GM18867 (cell line): Measurements from ENCODE around the gene SPSB4.
"Not testable (repeated sequence)": the region's sequence is repeated elsewhere in the genome, so short reads cannot be mapped to it uniquely, and the experiment has no call there.

ENCODE experiments used
- ATAC-seq: cut with Tn5 transposase; IDR thresholded peaks from one replicate; pipeline ENCODE4 v1.9.1; 2021; ENCODE audit warnings: mild to moderate bottlenecking, moderate library complexity; ENCODE audit not compliant: unreplicated experiment

Gene SPSB4

DNA sequence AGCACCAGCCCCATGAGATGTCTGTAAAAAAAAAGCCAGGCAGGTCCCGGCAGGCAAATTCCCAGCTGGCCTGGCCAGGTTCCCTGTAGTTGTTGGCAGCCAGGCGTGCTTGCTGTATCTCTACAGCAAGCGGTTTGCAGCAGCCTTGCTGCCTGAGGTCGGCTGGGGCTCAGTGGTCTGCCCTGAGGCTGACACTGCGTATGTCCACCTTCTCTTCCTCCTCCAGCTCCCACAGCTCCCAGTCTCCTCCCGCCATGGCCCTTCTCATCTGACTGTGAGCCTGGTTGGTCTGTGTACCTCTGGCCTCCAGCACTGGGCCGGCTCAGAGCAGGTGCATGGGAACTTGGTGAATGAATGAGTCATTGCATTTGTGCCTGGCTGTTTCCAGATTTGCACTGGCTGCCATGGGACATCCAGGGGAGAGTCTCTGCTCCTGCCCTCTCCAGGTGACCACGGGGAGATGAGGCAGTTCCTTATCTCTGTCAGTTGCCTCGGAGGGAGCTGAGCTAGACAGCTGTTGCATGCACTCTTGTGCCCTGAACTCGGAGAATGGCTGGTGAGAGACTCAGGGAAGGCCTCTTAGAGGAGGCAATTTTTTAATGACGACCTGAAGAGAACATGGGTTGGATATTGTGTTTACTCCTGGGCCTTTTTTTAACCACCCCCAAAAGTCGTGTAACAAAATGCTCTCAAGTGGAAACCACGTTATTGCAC is 43.0 kb downstream of the SPSB4 start:
- no peak for ATAC-seq

DNA sequence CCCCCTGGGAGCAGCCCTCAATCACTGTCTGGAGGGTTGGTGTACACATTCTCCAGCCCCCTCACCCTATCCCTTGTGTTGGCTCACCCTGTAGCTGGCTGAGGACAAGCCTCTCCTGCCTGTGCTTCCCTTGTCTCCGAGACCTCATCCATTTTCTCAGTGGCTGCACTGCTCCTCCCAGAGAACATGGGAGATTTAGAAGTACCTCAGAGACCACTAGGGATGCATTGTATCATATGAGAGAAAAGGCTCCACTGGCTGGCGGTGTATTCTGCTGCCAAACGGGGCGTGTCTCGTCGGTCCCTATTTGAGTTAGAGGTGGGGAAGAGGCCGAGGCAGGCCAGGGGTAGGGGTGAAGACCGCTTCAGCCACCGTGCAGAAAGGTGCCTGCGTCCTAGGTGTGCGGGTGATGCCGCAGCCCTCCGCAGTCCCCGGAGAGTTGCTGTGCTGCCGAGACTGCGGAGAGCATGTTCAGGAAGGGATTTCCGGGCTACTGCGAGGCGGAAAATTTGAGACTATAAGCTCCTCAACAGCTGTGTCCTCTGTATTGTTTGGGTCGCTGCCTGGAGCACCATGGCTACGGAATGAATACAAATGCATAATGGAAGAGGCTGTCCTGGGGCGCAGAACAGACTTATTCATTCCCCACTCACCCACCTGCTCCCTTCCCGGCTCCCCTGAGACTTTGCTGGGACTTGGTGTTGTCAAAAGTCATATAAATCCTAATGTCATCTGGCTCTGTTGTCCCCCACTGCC is 43.8 kb downstream of the SPSB4 start:
- no peak for ATAC-seq

DNA sequence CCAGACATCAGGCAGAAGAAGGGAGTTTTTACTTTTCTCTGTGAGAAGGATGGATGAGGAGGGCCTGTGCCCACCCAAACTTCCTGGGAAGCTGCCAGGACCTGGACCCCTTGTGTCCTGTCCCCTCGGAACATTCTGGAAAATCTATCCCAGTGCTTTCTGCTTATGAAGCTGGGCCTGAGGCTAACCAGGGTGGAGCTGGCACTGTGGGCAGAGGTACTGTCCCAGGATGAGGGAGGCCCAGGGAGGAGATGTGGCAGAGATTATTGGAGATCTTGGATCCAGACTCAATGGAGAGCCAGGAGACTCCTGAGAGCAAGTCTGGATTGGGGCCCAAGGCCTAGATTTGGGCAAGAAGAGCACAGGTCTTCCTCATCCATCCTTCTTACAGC is 44.4 kb downstream of the SPSB4 start:
- no peak for ATAC-seq

DNA sequence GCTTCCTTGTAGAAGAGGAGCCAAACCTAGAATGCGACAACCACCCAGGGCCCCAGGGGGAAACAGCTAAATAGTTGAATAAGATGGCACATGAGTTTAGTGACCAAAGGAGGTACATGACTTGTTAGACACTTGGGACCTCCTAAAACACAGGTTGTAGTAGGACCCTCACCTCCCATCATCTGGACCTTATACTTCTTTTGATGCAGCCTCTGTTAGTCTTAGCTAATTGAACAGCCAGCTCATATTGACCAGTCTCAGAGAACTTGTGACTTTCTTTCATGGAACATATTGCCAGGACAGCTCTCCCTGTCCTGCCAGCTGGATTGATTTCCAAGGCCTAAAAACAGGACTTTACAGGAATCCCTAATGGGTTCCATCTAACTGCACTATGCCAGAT is 45.0 kb downstream of the SPSB4 start:
- ATAC-seq, result no peak

DNA sequence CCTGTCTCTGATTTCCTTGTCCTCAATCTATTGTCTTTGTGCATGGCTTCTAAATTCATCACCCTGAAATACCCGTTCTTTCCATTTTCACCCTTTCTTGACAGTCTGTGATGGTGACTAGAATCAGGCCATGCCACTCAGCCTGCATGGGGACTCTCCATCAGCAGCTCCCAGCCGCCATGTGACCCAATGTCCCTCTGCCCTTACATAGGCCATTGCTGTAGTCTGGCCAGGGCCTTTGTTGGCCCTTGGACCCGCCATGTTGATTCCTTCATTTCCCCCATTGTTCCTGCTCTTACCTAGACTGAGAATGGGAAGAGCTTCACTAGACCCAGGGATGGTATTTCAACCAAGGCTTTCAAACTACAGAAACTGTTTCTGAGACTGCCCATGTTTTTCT is 45.8 kb downstream of the SPSB4 start:
- ATAC-seq, result no peak

DNA sequence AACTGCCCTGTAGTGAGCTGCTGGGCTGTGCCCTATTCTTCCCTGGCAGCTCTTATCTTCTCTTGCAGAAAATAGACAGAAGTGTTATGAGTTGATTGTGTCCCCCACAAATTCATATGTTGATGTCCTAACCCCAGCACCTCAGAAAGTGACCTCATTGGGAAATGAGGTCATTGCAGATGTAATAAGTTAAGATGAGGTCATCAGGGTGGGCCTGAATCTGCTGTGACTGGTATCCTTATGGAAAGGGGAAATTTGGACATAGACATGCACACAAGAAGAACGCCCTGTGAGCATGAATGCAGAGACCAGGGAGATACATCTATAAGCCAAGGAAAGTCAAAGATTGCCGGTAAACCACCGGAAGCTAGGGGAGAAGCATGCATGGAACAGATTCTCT is 49.0 kb downstream of the SPSB4 start:
- no peak for ATAC-seq

DNA sequence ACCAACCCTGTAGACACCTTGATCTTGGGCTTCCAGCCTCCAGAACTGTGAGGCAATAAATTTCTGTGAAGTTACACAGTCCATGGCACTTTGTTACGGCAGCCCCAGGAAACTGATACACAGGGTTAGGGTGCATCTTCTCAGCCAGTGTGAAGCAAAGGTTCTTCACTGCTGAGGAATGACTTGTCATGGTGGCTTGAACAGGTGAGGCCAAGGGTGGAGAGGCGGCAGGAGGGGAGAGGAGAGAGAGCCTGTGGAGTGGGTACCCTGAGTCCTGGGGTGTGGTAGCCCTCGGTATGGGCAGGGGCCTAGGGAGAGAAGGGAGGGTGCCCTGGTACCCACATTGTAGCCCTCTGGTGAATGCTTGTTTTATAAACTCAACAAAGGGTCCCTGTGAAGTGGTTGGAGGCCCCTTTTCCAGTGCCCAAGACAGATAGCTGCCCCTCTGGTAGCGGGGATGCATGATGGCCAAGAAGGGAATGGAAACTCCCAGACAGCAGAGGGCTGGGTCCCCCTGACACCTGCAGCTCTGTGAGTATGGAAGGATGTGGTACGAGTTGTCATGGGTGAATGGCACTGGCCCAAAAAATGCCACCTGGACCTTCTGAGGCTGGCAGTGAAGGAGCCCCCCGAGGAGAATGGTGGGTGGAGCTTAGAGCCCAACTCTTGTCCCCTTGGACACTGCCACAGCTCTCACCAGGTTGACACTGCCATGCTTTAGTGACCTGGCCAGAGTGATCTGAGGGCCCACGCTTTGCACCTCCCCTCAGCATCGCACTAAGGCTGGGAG is 49.6 kb downstream of the SPSB4 start:
- no peak for ATAC-seq

DNA sequence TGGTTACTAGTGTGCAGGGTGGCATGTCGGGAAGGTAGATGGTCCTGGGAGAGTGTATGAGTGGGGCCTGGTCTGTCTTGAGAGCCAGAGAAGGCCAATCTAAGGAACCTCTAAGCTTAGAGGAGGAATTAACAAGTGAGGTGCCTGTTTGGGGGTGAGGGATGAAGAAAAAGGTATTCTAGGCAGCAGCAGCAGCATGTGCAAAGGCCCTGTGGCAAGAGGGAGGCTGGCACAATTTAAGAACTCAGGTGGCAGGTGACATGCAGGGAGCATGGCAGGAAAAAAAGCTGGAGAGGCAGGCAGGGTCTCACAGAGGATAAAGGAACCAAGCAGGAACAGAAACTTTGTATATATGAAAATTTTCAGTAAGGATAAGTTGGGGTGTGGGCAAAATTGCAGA is 51.2 kb downstream of the SPSB4 start:
- ATAC-seq, result no peak

DNA sequence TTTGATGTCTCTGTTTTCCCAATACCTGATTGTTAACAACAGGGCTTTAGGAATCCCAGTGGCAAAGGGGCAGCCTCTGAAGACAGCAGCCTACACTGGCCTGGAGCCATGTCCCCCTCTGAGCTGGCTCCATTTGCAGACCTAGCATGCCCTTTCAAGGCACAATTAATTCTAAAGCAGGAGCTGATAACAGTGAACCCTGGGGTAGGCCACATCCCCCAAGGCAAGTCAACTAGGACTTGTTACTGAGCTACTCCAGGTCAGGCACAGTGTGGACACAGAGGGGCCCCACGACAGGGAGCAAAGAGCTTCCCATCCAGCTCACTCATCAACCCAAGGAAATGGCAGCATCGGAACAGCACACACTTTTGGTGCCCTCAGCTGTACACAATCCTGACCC is 51.9 kb downstream of the SPSB4 start:
- ATAC-seq, result no peak

DNA sequence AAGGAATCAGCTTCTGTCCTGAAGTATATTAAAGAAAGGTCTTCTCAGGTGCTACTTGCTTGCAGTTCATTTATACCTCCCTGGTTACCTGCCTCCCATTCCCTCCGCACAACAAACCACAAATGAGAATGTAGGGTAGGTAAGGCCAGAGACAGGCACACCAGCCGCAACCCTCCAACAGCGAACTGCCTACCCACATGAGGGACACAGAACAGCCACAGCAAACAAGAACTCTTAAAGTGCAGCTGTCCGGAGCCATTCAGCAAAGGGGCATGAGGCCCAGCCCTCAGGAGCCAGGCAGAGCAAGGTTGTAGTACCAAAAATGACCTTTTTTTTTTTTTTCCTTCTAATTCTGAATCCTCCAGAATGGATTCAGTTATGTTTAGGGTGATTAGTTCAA is 52.4 kb downstream of the SPSB4 start:
- ATAC-seq, result no peak

DNA sequence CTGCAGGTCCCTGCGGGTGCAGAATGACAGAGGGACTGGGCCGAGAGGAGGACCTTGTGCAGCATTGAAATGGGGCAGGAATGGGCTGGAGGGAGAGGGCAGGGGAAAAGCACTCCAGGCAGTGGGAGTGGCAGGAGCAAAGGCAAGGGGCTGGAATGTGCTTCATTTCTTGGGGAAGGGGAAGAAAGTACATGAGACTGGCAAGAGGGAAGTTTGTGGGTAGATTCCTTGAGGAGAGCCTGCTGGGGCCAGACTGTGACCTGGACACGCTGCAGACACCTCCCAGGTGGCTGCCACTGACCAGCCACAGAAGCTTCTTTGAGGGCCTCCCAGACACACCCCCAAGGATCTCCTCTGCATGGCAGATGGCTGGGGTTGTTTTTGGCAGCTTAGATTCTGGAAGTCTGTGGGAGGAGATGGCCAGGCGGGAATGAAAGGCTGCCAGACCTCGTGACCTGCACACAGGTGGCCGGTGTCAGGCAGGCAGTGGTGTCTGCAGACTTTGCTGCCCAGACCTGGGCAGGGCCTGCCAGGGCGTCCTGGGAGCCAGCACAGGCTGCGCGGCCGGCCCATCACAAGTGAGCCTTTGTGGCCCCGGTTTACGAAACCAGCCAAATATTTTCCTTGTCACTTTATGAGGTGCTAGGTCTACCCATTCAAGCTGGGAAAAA is 53.1 kb downstream of the SPSB4 start:
- no peak for ATAC-seq

DNA sequence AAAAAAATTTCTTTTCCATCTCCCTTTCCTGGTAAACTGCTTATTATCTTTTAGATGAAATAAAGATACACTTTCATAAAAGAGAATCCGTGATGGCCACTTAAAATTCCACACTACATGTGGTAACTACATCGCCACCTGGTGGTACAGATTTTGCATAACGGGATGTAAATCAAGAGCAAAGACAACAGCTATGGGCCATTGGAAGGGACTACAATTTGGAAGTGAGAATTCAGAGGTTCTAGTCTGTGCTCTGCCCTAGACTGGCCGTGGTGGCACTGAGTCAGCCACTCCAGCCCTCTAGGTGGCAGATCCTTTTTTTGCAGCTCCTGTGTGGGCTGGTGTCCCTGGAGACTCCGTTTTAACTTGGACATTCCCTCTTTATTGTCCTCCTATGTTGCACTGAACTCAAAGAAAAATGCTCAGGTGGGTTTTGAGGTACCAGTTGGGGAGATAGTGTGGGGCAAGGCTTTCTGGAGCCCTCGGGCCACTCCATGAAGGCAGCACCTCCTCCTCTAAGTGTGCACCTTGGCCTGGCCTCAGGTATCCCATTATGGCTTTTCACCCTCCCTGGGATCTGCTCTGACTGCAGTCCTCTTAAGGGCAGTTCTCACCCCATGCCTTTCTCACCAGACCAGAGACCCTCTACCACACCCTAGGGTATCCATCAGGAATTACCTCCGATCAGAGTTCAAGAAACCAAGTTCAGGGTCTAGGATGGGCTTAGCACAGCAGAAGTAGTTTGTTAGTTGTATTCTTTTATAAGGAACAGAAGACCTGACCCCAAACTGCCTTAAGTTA is 54.9 kb downstream of the SPSB4 start:
- ATAC-seq, result peak; percentile 75

DNA sequence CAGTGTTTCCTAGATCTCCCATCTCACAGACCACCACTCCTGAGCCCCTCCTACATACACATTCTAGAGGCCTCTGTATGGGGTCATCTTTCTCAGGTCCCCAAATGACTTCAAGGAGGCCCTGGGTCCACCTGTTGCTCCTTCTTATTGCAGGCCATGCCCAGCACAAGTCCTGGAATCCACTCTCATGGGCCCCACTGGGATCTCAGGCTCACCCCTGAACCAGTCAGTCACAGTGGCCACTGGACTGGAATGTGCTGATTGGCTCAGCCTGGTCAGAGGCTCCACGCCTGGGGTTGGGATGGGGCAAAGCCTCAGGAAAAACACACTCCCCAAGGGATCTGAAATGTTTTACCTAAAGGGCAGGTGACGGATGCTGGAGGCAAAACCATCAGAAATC is 55.7 kb downstream of the SPSB4 start:
- no peak for ATAC-seq

DNA sequence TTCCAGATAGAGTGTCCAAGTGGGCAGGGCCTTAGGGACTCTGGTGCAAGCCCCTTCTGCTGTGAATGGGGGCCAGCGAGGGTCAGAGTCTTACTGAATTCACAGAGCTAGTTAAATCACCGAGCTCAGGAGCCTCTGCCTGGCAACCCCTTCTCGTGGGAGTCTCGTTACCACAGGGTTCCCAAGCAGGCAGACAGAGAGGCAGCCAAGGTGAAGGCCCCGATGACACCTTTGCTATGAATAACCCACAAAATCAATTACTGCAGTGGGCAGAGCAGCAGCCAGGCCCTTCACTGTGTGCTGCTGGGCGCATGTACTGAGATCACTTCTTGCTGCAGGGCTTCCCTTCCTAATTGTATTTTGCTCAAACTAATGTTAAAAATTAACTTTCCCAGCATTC is 56.9 kb downstream of the SPSB4 start:
- no peak for ATAC-seq

DNA sequence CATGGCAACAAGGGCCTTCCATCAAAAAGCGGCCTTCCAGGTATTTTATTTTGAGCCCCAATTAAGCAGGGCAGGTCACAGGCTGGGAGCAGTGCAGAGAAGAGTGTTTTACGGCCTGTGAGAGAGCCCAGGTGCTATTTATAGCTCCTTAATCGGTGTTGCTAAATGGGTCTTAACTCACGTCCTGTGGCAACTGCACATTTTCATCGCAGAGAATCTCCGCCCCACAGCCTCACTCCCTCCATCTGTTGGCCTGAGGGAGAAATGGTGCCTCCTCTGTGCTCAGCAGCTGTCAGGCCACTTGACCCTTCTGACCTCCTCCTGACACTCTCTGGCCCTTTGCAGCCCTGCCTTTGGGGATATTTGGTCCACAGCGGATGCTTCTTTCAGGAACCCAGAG is 58.6 kb downstream of the SPSB4 start:
- ATAC-seq, result no peak

DNA sequence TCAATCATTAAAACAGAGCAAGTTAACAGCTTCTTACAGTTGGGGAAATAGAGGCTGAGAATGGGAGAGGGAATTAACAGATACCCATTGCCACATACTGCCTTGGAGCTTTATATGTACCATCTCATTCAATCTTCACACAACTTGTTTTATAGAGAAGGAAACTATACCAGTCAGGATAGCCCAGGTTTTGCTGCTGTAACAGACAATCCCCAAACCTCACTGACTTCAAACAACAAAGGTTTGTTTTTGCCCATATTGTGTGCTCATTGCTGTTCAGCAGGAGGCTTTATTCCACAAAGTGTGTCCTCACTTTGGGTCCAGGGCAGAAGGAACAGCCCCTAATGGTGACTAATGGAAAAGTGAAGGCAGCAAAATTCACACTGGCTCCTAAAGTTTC is 59.2 kb downstream of the SPSB4 start:
- ATAC-seq, result no peak

DNA sequence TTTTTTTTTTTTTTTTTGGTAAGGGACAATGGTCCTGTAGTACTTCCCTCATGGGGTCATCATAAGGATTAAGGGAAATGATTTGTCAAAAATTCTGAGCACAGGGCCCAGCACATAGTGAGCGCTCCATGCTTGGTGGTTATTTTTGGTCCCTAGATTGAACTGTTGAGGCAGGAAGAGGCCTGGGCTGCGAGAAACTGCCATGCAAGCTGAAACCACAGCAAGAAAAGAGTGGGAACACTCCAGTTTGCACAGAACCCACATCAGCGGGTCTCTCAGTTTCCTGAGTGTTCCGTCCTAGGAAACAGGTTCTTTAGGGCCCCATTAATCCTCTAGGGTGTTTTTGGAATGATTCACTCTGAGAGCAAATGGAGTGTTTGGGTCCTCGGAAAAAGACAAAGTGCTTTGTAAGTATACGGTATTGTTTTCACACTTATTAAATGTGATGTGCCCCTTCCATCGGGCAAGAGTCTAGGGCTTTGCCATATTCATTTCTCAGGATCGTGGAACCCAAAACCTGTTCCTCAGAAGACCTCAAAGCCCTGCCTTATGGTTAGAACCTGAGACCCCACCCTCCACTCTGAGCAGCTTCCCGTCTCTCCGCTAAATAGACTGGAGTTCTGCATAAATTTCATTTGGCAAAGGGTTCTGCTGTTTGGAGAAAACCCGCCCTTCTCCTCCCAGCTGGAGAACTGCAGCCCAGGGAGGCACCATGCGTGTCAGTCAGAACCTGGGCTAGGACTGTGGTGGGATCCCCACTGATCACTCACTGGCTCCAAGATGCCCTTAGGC is 60.4 kb downstream of the SPSB4 start:
- ATAC-seq, result no peak

DNA sequence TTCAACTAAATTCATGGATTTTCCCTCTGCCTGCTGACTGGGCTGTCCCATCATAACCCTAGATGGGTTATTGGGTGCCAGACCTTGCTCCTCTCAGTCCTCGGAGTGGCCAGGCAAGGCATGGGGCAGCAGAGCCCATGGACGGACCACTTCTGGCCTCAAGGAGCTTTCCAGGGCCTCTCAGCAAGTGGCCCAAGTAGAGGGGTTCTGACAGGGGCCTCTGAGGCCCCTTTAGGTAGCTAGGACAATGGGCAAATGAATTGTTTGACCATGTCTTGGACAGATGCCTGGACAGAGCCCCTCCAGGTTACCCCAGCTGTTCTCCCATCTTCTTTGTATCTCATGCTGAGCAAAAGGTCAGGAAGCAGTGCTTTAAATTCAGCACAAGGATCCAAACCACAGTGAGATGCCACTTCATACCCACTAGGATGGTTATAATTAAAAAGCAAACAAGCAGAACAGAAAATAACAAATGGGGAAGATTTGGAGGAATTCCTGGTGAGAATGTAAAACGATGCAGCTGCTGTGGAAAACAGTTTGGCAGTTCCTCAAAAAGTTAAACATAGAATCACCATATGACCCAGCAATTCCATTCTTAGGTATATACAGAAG is 61.6 kb downstream of the SPSB4 start:
- ATAC-seq, result no peak

DNA sequence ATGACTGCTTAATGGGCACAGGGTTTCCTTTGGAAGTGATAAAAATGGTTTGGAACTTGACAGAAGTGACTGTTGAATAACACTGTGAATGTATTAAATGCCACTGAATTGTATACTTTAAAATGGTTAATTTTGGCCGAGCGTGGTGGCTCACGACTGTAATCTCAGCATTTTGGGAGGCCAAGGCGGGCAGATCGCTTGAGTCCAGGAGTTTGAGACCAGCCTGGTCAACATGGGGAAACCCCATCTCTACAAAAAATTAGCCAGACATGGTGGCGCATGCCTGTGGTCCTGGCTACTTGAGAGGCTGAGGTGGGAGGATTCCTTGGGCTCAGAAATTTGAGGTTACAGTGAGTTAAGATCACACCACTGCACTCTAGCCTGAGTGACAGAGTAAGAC is 62.5 kb downstream of the SPSB4 start:
- ATAC-seq, result not testable (repeated sequence)
